GM12873 (cell line): ENCODE results near the gene SLC22A1.

Source experiments
- TF ChIP-seq, protein P1 (sequence below): IDR thresholded peaks from 2 replicates; pipeline ENCODE4 v1.5.1; 2012; ENCODE audit warnings: low read depth, mild to moderate bottlenecking, moderate library complexity, low read length, control low read depth; ENCODE audit not compliant: insufficient read depth; ENCODE audit errors: missing control alignments

Gene SLC22A1

DNA sequence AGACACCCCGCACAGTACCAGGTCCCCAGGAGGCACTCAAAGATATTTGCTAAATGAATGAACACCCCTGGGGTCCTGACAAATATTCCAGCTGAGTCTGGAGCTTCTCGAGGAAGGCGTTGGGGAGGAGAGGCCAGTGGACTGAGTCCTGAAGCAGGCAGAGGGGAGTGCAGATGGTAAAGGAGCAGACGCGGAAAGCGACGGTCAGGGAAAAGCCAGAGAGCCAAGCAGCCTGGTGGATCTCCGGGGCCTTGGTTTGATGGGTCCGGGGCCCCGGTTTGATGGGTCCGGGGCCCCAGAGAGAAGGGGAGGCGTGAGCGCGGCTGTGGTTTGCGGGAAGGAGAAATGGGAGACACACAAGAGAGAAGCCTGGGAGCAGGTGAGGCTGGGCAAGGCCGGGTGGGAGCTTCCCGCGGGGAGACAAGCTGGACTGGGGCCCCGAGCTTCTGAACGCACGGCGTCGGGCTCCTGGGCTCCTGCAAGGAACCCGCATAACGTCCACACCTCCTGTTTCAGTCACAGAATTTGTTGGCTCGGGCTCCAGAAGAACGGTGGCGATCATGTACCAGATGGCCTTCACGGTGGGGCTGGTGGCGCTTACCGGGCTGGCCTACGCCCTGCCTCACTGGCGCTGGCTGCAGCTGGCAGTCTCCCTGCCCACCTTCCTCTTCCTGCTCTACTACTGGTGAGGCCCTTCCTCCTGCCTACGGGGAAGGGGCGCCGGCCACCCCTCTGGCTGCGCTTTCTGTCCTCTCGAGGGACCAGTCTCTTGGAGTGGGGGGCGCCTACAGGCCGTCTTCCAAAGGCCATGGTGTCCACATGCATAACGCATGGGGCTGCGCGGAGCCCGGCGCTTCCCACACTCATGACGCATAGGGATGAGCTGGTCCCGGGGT is 12.1 kb downstream of the SLC22A1 start:
- TF ChIP-seq, protein P1, sequence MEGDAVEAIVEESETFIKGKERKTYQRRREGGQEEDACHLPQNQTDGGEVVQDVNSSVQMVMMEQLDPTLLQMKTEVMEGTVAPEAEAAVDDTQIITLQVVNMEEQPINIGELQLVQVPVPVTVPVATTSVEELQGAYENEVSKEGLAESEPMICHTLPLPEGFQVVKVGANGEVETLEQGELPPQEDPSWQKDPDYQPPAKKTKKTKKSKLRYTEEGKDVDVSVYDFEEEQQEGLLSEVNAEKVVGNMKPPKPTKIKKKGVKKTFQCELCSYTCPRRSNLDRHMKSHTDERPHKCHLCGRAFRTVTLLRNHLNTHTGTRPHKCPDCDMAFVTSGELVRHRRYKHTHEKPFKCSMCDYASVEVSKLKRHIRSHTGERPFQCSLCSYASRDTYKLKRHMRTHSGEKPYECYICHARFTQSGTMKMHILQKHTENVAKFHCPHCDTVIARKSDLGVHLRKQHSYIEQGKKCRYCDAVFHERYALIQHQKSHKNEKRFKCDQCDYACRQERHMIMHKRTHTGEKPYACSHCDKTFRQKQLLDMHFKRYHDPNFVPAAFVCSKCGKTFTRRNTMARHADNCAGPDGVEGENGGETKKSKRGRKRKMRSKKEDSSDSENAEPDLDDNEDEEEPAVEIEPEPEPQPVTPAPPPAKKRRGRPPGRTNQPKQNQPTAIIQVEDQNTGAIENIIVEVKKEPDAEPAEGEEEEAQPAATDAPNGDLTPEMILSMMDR: no peak

DNA sequence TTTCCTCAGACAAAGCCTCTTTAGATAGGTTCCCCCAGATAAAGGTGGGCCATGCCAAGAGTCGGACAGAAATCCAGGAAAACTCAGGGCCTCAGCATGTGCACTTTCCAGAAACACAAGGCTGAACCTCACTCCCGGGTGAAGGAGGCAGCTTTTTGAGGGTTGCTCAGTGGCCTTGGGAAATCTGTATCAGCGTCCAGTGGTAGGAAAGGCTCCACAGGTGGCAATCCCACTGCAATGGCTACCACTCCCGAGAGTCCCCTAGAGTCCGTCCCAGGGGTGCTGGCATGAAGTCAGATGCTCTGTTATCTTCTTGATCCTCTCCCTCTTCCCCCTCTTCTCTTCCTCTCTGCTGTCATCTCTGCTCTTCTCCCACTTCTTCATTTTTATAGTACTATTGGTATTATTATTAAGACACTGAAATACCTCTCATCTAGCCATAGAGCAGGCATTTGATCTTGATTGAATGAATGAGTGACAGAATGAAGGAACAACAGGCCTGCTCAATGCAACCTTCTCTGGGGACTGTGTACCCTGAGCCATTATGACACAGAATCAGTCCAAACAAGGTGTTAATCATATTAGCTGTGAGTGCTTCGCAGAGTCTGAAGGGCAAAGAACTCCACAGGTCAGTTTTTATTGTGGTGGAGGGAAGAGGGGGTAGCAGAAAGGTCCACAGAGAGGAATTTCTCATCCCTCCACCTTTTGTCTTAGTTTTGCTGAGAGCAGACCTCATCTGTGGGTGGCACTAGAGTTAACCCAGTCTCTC is 13.3 kb downstream of the SLC22A1 start:
- TF ChIP-seq, protein P1: no peak

DNA sequence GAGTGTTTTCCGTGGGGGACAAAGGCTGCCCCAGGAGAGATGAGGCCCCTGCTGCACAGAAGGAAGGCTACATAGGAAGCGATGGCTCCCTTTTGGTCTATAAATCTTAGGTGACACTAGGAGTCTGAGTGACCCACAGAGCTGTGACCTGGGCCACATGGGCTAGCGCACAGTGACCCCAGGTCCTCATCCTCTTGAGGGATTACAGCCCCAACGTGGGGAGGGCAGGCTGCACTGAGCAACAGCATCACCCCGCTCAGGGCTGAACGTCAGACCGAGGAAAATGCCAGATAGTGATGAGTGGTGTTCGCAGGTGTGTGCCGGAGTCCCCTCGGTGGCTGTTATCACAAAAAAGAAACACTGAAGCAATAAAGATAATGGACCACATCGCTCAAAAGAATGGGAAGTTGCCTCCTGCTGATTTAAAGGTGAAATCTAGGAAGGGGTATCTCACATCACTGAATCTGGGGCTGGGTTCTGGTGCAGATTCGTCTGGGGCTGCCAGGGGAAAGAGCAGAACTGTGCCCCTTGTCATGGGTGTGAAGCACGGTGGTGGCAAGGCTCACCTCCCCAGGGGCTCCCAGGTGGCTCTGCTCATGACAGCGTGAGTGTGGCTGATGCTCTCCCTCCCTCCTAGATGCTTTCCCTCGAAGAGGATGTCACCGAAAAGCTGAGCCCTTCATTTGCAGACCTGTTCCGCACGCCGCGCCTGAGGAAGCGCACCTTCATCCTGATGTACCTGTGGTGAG is 14.5 kb downstream of the SLC22A1 start:
- TF ChIP-seq, protein P1: no peak

DNA sequence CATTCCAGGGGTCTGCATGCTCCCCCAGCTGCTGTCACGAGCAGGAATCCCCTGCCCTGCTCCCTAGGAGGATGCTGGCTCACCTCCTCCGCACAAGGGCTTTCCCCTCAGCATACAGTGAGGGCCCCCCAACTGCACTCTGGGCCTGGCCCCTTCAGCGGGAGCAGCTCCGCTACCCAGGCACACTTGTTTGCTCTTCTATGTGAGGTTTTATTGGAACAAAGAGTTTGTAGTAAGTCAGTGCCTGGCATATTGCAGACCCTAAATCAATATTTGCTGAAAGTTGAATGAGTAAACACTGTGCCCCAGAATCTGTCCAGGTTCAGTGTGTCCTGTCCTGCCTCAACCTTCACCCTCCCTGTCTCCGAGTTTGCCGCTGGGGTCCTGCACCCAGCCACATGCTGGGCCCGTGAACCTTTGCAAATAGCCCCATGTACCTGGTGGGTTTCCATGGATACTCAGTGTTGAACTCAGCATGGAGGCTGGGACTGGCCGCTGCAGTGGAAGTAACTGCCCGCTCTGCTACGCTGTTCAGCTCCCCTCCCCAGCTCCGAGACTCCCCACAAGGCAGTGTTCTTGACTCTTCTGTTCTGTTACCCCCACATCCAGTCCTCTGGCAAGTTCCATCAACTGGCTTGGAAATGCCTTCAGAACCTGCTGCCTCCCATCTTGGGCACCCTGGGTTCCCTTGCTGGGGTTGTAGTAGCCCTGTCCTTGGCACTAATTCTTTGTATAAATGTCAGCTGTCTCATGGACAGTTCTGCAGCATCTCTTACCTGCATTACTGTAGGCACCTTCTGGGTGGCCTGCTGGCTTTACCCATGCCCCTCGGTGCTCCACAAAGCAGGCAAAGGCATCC is 15.7 kb downstream of the SLC22A1 start:
- TF ChIP-seq, protein P1: no peak

DNA sequence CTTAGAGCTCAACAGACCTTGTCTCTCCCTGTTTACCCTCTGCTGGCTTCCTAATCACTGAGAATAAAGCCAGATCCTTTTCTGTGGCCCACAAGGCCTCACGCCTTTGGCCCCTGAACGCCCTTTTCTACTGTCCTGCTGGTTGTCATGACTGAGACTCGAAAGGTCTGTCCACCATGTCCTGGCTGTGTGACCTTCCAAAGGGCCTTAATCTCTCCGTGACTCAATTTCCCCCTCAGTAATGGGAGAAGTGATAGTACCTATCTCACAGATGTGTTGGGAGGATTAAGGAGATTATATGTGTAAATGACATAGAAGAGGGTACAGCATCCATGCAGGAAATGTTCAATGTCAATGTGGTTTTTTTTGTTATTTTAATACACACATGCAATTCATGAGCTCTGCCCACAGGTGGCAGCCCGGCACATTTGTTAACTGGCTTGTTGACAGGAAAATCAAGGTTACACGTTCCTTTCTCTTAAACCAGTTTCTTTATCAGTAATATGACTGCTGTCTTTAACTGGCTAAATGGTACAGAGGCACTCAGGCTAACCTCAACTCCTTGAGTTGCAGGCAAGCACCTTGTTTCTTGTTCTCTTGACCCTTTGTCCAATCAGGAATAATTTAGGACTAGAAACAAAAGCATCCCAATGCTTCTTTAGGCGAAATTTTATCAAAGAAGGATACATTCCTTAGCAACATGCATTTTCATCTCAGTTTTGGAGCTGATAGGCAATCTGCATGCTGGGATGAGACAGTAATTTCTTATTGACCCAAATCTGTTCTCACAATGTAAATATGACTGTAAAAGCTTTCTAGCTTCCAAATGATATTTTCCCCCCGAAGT is 16.6 kb downstream of the SLC22A1 start:
- TF ChIP-seq, protein P1: peak; percentile 78

DNA sequence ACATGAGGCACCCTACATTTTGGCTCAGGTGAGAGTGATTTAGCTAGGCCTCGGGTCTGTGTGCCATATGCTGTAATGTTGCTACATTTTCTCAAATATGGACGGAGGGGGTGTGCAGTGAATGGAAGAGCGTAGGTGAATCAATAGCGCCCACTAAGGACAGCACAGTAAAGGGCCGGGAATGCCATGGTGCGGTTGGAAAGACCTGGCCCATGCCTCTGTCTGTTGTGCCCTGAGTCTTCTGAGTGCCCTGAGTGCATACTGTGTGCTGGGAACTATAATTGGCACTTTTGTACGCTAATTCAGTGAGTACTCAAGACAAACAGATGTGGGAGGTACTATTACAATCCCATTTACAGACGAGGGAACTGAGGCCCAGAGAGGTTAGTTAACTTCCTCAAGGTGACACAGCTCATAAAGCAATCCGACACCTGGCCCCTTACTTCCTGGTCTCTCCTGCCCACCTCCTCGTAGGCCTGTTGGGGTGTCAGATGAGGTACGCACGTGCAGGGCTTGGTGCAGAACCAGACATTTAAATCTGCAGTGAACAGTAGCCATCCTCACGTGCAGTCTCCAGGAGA is 17.3 kb downstream of the SLC22A1 start:
- TF ChIP-seq, protein P1: no peak
